ENCODE data around the gene NFAT5.
"Not testable (repeated sequence)": the region's sequence is repeated elsewhere in the genome, so short reads cannot be mapped to it uniquely, and the experiment has no call there.

- not testable (repeated sequence) for TF ChIP-seq POLR2A (IDR thresholded peaks at IDR 0.05; ENCODE audit: low read depth, low read length); POLR2AphosphoS5 (IDR thresholded peaks at IDR 0.05; ENCODE audit: low read depth, low read length); TAF1 (IDR thresholded peaks at IDR 0.05; ENCODE audit: low read depth, low read length); SPI1 (IDR thresholded peaks at IDR 0.05; ENCODE audit: low read depth, low read length); POU2F2 (IDR thresholded peaks at IDR 0.05; ENCODE audit: low read depth, low read length); PAX5 (IDR thresholded peaks at IDR 0.05; ENCODE audit: insufficient read depth, low read length, severe bottlenecking)
Observed at GRCh38 chr16:69517914-69518313, 47.9 kb upstream of the NFAT5 start.
